ENCODE results near the gene SAMSN1. TPM values are rescaled to one million over a fixed set of nuclear protein-coding genes. Genes with fewer than 3 reads are reported as not detected.
A peak's percentile ranks its signal among the peaks of the same experiment; 100 is the strongest.

SAMSN1 gene
- total RNA-seq, 2 donors from 2014 or later: 1.8 to 4.6 TPM

- no peak for TF ChIP-seq CTCF (IDR thresholded peaks at IDR 0.05)
- no peak for TF ChIP-seq POLR2A (IDR thresholded peaks at IDR 0.05)
- intact Hi-C loops (cut with DNase I): no loop called here
- H3K36me3 ChIP-seq (replicated peaks in 1 of 2; ENCODE audit: insufficient read depth in 1 of 2, low read depth in 2 of 2): no peaks in the 10 kb centered on the region
- 43 to 71% methylated on average over 8 of the region's 8 CpGs for WGBS, 2 donors
- ATAC-seq (no peak), DNase-seq (no peak)
- H3K27me3 ChIP-seq: no peaks in the 10 kb centered on the region
- no peak overlapping the region for H3K4me3 ChIP-seq
- H3K4me1 ChIP-seq: no peaks in the 10 kb centered on the region
- H3K27ac ChIP-seq: peak overlapping the region in 1 of 4 donors; percentile 45
- H3K9me3 ChIP-seq: no peaks in the 10 kb centered on the region
Measured at GRCh38 chr21:14541841-14542490, 4.1 kb downstream of the SAMSN1 start.

GRCh38 chr21:14538483-14538882 is 7.6 kb downstream of the SAMSN1 start:
- TF ChIP-seq CTCF (IDR thresholded peaks at IDR 0.05) (no peak), POLR2A (IDR thresholded peaks at IDR 0.05) (no peak)
- DNase-seq: no peak
- no peaks in the 10 kb centered on the region for H3K27me3 ChIP-seq
- H3K4me1 ChIP-seq: no peaks in the 10 kb centered on the region
- H3K36me3 ChIP-seq (replicated peaks in 1 of 2; ENCODE audit: insufficient read depth in 1 of 2, low read depth in 2 of 2): no peaks in the 10 kb centered on the region
- H3K4me3 ChIP-seq: no peak overlapping the region
- intact Hi-C loops (cut with DNase I): no loop called here
- ATAC-seq: no peak
- H3K27ac ChIP-seq: no peak overlapping the region
- H3K9me3 ChIP-seq: no peaks in the 10 kb centered on the region

- Histone ChIP-seq H3K9me3 (no peaks in the 10 kb centered on the region), H3K4me3 (no peak overlapping the region), H3K27me3 (no peaks in the 10 kb centered on the region), H3K36me3 (replicated peaks in 1 of 2; ENCODE audit: insufficient read depth in 1 of 2, low read depth in 2 of 2) (no peaks in the 10 kb centered on the region), H3K4me1 (no peaks in the 10 kb centered on the region), H3K27ac (no peak overlapping the region)
- DNase-seq (no peak), ATAC-seq (no peak)
- whole genome bisulfite sequencing, 2 donors: 87 to 91% methylated on average over 5 of the region's 5 CpGs
- TF ChIP-seq POLR2A (IDR thresholded peaks at IDR 0.05) (no peak), CTCF (IDR thresholded peaks at IDR 0.05) (no peak)
- intact Hi-C loops (cut with DNase I): no loop called here
Measured at GRCh38 chr21:14536929-14537328, 9.2 kb downstream of the SAMSN1 start.

- ATAC-seq: no peak
- no peak for DNase-seq
- H3K27ac ChIP-seq: no peak overlapping the region
- H3K9me3 ChIP-seq: no peaks in the 10 kb centered on the region
- H3K4me3 ChIP-seq: no peak overlapping the region
- no peaks in the 10 kb centered on the region for H3K27me3 ChIP-seq
- no peaks in the 10 kb centered on the region for H3K4me1 ChIP-seq
- TF ChIP-seq POLR2A (IDR thresholded peaks at IDR 0.05): no peak
- no peak for TF ChIP-seq CTCF (IDR thresholded peaks at IDR 0.05)
- intact Hi-C loops (cut with DNase I): no loop called here
- no peaks in the 10 kb centered on the region for H3K36me3 ChIP-seq (replicated peaks in 1 of 2; ENCODE audit: insufficient read depth in 1 of 2, low read depth in 2 of 2)
Measured at GRCh38 chr21:14535702-14536101, 10.4 kb downstream of the SAMSN1 start.

Data from body of pancreas (tissue), 4 donors.